WERI-Rb-1 (cell line): ENCODE measurements around the gene POLA2.

Source experiments
- DNase-seq: peaks from one replicate; pipeline ENCODE4 v3.0.0-alpha.2; 2020
- H3K27ac ChIP-seq: fragments of 250-450 bp; sonication (Bioruptor Pico); 2 replicates; pipeline ENCODE4 v1.5.1; 2020; ENCODE audit warnings: mild to moderate bottlenecking, moderate library complexity
- H3K27me3 ChIP-seq: fragments of 250-450 bp; sonication (Bioruptor Pico); 2 replicates; pipeline ENCODE4 v1.5.1; 2021; ENCODE audit warnings: mild to moderate bottlenecking, low read depth, moderate library complexity; ENCODE audit not compliant: insufficient read depth, severe bottlenecking
- H3K36me3 ChIP-seq: fragments of 250-450 bp; sonication (Bioruptor Pico); 2 replicates; pipeline ENCODE4 v1.5.1; 2020; ENCODE audit warnings: mild to moderate bottlenecking, moderate library complexity
- H3K4me3 ChIP-seq: 2 replicates; pipeline ENCODE4 v1.5.1; 2011; ENCODE audit warnings: low read depth, mild to moderate bottlenecking, control low read depth, low read length
- H3K9me3 ChIP-seq: fragments of 250-450 bp; sonication (Bioruptor Pico); 2 replicates; pipeline ENCODE4 v1.5.1; 2021; ENCODE audit warnings: mild to moderate bottlenecking, moderate library complexity; ENCODE audit not compliant: severe bottlenecking
- TF ChIP-seq, protein P1 (sequence below): IDR thresholded peaks from 2 replicates; pipeline ENCODE4 v1.5.1; 2011; ENCODE audit warnings: low read depth, mild to moderate bottlenecking, control low read depth, inconsistent platforms, low read length

Gene POLA2

DNA sequence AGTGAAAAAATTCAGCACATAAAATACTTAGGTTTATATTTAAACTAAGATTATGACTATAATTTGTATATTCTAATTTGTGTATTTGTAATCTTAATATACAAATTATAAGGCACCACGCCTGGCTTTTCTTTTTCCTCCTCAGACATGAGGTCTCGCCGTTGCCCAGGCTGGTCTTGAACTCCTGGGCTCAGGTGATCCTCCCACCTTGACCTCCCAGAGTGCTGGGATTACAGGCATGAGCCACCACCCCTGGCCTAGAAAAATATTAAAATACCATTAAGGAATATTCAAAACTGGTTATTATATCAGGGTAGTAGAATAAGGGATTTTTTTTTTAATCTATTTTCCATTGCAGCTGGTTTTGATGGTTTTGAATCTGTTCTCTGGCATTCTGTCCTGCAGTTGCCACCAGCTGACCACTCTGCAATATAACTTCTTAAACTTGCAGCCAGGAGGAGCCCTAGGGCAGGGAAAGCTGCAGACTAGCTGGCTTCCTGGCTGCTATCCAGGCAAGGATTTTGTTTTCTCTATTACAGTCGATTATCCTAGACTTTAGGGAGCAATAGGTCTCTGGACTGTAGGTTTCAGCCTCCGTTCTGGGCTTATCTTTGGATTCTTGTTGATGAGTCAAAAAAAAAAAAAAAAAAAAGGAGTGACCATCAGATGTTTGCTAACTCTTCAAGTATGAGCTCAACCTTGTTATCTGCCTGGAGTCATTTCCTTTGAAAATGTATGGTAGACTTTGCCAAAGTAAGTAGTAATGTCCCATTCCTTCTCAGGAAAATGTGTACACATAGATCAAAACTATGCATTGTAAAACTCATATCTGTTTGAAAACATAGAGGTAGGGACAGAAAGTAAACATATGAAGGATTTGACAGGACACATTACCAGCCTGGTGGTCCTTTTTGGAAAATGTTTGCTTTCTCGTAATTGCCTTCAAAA lies 13.2 kb downstream of the POLA2 start:
- H3K4me3 ChIP-seq, result no peak overlapping the region
- H3K27ac ChIP-seq, result no peak overlapping the region
- peak; percentile 75 for DNase-seq
- no peaks in the 10 kb centered on the region for H3K27me3 ChIP-seq
- TF ChIP-seq, protein P1, sequence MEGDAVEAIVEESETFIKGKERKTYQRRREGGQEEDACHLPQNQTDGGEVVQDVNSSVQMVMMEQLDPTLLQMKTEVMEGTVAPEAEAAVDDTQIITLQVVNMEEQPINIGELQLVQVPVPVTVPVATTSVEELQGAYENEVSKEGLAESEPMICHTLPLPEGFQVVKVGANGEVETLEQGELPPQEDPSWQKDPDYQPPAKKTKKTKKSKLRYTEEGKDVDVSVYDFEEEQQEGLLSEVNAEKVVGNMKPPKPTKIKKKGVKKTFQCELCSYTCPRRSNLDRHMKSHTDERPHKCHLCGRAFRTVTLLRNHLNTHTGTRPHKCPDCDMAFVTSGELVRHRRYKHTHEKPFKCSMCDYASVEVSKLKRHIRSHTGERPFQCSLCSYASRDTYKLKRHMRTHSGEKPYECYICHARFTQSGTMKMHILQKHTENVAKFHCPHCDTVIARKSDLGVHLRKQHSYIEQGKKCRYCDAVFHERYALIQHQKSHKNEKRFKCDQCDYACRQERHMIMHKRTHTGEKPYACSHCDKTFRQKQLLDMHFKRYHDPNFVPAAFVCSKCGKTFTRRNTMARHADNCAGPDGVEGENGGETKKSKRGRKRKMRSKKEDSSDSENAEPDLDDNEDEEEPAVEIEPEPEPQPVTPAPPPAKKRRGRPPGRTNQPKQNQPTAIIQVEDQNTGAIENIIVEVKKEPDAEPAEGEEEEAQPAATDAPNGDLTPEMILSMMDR, result peak; percentile 75
- peaks cover 62% of the 10 kb centered on the region for H3K36me3 ChIP-seq
- H3K9me3 ChIP-seq, result no peaks in the 10 kb centered on the region

DNA sequence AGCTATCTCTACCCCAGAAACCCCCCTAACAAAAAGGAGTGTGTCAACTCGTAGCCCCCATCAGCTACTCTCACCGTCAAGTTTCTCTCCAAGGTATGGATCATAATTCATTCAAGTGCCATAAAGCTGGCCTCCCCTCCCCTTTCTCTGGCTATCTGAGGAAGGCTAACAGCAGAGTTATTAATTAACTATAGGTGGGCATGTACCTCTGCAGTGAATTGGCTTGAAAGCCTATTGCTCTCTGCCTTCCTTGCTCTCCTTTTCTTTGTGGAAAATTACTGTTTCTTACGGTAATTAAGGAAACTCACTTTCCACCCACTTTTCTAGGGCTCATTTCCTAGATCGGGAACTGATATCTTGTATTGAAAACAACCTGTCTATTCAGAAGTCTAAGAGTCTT lies 14.1 kb downstream of the POLA2 start:
- Histone ChIP-seq H3K9me3 (no peaks in the 10 kb centered on the region), H3K4me3 (no peak overlapping the region), H3K36me3 (peaks cover 62% of the 10 kb centered on the region), H3K27me3 (no peaks in the 10 kb centered on the region), H3K27ac (no peak overlapping the region)
- no peak for DNase-seq
- TF ChIP-seq, protein P1, result no peak

DNA sequence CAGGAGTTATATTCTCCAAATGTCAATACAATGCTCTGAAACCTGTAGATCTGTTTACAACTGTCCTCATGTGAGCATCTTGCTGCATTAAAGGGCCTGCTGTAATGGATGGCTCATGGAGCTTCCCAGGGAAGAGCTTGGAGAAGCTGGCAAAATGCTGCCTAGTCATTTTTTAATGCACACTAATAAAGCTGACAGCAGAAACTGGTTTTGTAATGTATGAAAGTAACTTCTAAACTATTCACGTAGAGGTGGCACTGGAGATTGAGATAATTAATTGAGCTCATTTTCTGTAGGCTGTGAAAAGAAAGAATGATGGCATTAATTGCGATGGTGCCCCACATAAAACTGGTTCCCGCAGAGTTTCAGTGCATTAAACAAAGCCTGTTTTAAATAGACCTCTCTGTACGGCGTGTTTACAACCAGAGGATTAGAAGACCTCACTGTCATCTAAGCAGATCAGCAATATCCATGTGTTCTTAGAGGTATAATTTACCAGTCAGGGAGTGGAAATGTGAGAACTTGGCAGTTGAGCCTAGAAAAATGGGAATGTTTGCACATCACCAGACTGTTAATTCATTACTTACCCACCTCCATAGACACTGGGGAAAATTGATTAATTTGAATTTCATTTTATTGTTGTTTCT lies 16.0 kb downstream of the POLA2 start:
- Histone ChIP-seq H3K9me3 (no peaks in the 10 kb centered on the region), H3K27ac (no peak overlapping the region), H3K4me3 (no peak overlapping the region), H3K36me3 (peaks cover 64% of the 10 kb centered on the region), H3K27me3 (no peaks in the 10 kb centered on the region)
- TF ChIP-seq, protein P1, result no peak
- no peak for DNase-seq

DNA sequence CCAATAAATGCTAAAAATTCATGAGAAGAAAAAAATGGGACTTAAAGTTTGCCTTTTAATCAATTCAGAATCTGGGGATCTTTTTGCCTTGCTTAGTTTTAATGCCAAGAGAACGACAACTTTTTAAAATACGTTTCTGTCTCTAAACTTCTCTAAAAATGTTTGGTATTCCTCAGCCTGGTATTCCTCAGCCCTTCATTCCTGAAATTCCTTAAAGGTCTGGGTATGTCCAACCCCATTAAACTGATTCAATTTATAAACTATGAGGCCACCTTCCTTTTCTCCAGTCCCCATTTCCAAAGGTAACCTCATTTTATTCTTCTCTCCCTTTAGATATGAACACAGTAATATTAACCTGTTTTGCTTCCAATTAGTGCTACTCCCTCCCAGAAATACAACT lies 16.6 kb downstream of the POLA2 start:
- Histone ChIP-seq H3K9me3 (no peaks in the 10 kb centered on the region), H3K4me3 (no peak overlapping the region), H3K27ac (no peak overlapping the region), H3K27me3 (no peaks in the 10 kb centered on the region), H3K36me3 (peaks cover 70% of the 10 kb centered on the region)
- TF ChIP-seq, protein P1, result no peak
- no peak for DNase-seq

DNA sequence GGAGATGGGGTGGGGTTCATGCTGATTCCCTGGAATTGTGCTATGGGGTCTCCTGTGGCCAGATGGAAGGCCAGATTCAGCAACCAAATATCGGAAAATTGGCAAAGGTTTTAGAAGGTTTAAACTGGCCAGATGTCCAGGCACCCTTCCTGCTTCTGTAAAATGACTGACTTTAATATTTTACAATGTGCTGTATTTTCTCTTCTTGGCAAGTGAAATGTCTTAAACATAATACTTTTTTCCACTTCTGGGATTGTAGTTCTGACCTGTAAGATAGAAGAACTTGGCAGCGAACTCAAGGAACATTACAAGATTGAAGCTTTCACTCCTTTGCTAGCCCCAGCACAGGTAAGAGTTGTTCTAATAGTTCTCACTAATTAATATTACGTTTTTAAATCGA lies 17.5 kb downstream of the POLA2 start:
- Histone ChIP-seq H3K9me3 (no peaks in the 10 kb centered on the region), H3K4me3 (no peak overlapping the region), H3K36me3 (peaks cover 79% of the 10 kb centered on the region), H3K27me3 (no peaks in the 10 kb centered on the region), H3K27ac (no peak overlapping the region)
- TF ChIP-seq, protein P1, result no peak
- DNase-seq, result no peak
